CD4-positive, alpha-beta T cell treated with Interferon gamma for 1 hour (primary cell): Measurements from ENCODE around the gene DLX5.

Experiments used
- DNase-seq: peaks from one replicate; pipeline ENCODE4 v3.0.0-alpha.2; 2020

The DLX5 gene

DNA sequence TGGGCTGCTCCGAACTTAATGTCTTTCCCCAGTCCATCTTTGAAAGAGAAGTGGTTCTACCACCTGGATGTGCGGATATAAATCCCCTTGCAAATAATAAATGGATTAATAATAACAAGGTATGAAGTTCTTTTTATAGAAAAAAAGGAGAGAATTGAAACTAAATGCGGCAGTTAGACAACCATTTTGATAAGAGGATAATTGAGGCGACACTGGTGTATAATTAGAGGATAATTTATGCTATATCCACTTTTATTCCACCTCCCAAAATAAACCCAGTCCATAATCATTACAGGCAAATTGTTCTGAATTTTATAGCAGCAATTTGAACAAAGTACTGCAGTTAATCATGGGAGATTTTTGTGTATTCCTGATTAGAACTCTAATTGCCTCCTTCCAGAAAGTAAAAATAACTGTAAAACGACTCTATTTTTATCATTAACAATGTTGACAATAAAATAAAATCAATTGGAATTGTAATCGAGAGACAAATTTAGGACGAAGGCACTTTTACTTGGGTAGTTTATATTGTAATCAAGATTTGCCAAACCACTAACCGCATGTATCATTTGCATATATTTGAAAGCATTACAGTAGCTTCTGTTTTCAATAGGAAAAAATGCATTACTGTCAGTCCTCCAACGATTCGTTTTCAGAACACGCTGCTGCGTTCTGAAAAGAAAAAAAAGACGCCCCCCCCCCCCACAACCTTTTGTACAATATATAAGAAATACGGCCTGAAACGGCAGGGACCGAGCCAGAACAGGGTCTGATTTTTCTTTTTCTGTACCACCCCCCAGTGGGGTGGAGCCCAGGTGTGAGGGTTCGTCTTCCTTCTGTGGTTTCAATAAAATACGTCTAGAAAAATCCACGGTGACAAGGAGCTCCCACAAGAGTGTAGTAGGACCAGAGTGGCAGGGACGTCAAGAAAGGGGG lies 20.1 kb downstream of the DLX5 start:
- no peak for DNase-seq

GRCh38 chr7:97003262-97004246 lies 21.1 kb downstream of the DLX5 start:
- no peak for DNase-seq

DNA sequence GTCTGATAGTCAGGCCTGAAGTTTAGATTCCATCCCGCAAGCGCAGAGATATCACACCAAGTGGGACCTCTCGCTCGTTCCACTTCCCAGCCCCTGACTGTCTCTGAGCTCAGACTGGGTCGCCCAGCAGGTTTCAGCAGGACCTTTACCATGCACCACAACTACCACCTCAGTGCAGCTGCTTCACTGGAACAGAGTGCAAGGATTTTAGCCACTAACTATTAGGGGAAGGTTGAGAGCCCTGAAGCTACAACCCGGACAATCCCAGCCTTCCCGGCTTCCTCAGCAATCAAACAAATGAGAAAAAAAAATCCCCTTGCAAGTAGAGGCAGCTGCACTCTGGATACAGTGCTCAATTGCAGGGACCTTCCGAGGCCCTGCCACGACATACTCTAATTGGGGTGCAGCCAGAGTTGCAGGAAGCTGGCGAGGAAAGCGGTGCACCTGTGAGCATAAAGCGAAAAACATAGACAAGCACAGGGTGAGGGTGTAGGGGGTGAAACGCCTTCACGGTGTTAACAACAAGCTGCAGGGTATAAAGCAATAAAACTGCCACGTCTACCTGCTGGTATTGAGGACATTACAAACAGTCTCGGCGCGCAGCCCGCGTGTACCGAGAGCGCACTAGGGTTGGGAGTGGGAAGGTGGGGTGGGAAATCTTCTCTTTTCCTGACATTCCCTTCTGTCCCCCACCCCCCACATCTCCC lies 21.9 kb downstream of the DLX5 start:
- no peak for DNase-seq

DNA sequence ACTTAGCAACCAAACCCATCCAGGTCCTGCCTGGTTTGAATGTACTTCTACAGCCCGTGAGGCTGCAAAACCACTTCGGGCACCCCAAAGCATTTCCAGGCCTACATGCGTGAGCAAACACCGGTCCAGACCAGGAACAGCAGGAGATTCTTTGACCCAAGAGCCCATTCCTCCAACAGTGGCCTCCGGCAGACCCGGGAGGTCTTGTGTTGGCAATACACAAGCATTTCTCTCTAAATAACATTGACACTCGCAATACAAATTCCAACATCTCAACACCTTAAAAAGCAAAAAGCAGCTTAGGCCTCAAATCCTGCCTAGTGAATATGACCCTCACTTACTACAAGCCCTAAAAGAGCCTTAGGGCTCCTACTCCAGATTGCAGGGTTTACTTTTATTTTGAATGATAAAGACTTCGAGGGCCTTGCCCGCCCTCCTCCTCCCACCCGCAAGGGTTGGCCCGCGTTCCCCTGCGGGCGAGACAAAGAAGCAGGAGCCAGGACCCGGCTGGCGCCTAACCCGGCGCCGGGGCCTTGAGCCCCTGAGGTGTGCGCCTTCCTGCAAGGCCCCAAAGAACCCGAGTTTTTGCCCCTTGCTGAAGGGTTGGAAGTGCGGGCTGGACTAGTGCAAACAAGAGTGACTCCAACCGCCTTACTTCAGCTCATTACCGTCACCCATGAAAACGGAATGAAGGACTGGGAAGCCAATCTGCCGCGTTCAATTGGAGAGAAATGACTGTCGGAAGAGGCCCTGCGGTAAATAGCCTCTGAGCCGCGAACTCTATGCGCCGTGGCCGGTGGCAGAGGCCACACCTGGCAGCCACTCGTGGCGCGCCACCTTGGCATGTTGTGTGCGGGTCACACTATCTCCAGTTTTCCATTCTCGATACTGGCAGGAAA lies 22.7 kb downstream of the DLX5 start:
- DNase-seq: no peak

- no peak for DNase-seq
Measured at GRCh38 chr7:97001221-97001620, 23.4 kb downstream of the DLX5 start.

- DNase-seq: no peak
Measured at GRCh38 chr7:96998744-96999143, 25.9 kb downstream of the DLX5 start.

DNA sequence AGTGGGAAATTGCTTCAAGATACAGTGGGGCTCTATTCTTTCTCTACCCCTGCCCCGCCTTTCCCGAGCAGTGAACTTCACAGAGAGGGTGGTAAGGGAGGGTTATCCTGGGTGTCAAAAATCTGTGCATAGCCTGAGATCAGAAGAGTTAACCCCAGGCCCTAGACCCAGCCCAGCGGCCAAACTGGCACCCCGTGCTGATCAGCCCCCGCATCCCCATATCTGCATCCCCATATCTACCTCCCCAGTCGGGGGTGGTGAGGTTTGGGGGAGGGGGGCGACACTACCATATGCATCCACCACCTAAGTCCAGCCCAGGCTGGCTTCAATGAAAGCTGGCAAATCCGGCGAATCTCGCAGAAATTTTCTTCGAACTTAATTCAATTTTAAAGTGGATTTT lies 26.3 kb downstream of the DLX5 start:
- no peak for DNase-seq

GRCh38 chr7:96997512-96998032 lies 27.1 kb downstream of the DLX5 start:
- no peak for DNase-seq

DNA sequence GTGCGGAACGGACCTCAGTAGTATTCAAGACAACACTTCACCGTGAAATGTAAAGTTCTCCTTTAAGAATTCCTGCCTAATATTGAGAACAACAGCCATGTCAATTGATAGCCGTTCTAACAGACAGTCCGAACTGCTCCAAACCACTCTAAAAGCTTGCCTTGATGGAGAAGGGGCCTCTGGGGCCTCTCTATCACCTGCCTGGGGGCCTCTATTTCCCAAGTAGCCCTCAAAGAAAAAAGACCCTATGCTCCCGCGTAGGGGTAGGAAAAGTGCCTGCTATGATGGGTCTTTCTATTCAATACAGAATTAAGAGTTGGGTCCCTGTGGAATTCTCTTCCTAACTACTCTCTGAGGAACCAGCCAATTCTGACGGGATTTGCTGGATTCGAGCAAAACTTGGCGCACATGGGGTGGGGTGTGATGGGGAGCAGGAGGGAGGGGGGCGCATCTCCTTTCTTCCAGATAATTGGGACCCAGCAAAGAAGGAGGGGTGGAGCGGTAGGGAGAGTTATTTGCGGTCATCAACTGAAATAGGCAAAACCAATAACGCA lies 27.6 kb downstream of the DLX5 start:
- no peak for DNase-seq

DNA sequence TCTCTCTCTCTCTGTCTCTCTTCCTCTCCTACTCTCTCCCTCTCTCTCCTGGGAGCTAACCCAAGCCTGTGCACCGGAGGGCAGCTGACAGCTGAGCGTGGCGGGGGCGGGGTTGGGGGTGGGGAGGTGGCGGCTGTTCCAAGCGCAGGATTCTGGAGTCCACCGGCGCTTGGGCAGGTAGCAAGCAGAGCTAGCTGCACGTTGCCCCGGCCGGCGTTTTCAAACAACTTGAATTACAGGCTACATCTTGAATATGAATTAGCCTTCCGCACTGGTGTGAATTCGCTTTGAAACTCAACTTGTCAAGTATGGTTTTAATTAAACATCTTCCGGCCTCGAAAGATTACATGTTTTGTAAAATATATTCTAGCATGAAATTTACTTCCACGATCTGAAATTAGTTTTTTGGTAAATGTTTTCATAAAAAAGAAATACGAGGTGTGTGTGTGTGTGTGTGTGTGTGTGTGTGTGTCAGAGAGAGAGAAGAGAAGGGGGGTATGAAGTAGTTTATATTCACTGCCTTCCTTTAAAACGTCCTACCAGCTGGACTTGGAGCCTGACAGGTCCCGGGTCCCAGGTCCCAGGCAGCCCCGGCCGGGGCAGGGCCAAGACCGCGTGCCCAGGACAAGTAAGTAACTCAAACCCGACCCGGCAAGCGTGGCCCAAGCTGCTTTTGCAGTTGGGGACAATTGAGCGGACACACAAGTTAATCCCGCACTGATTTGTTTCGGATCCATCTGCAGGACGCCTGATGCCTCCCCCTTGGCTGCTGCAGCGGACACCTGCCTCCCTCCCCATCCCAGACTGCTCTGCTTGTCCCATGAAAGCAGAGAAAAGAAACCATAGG lies 28.3 kb downstream of the DLX5 start:
- no peak for DNase-seq

- DNase-seq: no peak
Measured at GRCh38 chr7:96995406-96996110, 29.1 kb downstream of the DLX5 start.

DNA sequence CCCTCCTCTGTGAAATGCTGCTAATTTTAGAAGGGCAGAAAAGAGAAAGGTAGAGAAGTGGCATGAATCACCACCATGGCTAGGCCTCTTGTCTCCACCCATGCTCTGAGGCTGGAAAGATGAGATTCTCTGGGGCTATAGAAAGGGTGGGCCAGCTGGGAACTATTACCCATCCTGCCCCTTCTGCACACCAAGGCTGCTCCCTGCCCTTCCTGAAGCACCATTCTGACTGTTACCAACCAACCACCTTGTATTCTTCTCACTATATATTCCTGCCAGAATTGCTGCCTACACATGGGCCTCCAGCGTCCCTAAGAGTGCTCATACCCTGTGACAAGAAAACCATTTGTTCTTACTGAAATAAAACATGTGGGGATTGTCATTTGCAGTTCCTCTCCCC lies 30.7 kb downstream of the DLX5 start:
- no peak for DNase-seq

- no peak for DNase-seq
Measured at GRCh38 chr7:96993094-96993865, 31.4 kb downstream of the DLX5 start.

GRCh38 chr7:96992192-96993005 lies 32.2 kb downstream of the DLX5 start:
- no peak for DNase-seq

GRCh38 chr7:96991546-96992191 lies 33.0 kb downstream of the DLX5 start:
- no peak for DNase-seq

GRCh38 chr7:96989859-96990317 lies 34.7 kb downstream of the DLX5 start:
- DNase-seq: no peak

DNA sequence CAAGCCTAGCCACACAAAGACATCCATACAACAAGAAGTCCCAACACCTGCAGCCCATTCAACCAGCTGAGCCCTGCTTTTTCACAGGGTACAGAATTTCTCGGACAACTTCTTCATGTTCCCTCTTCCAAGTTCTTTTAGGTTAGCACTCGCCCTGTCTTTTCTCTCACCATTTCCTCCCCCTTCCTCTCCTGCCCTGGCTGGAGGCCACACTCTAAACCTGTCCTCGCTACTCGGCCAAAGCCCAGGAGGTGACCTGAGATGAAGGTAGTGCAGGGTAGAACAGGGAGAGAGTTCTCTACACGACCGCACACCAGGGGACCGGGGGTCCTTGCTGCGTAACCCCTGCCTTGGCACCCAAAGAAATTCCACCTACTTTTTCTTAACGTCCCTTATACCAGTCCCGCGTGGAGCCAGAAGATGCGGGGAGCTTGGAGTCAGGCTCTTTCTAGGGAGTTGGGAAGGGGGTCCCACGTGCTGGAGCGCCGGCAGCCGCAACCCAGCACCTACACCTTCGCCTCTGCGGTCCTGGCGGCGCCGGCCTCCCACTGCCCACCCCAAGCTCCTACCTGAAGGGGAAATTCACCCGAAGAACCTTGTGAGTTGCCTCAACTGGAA lies 35.3 kb downstream of the DLX5 start:
- no peak for DNase-seq
